Osteocyte (in vitro differentiated cells): ENCODE results near the gene SECISBP2. TPM values are rescaled to one million over a fixed set of nuclear protein-coding genes. Genes with fewer than 3 reads are reported as not detected.

ENCODE experiments used
- DNase-seq: peaks from one replicate; pipeline ENCODE4 v3.0.0; 2021; ENCODE audit warnings: mixed read lengths; ENCODE audit not compliant: unreplicated experiment; ENCODE audit errors: extremely low spot score
- H3K27ac Mint-ChIP-seq: one replicate; pipeline ENCODE4 v1.8.0; 2021; ENCODE audit warnings: mild to moderate bottlenecking, mixed read lengths; ENCODE audit not compliant: unreplicated experiment
- H3K27me3 Mint-ChIP-seq: one replicate; pipeline ENCODE4 v1.8.0; 2021; ENCODE audit warnings: mixed read lengths; ENCODE audit not compliant: unreplicated experiment
- H3K36me3 Mint-ChIP-seq: one replicate; pipeline ENCODE4 v1.8.0; 2021; ENCODE audit warnings: mixed read lengths; ENCODE audit not compliant: unreplicated experiment
- H3K4me1 Mint-ChIP-seq: one replicate; pipeline ENCODE4 v1.8.0; 2021; ENCODE audit warnings: mixed read lengths; ENCODE audit not compliant: unreplicated experiment
- H3K4me3 Mint-ChIP-seq: one replicate; pipeline ENCODE4 v1.8.0; 2021; ENCODE audit warnings: mild to moderate bottlenecking, moderate library complexity, mixed read lengths; ENCODE audit not compliant: unreplicated experiment
- H3K9me3 Mint-ChIP-seq: one replicate; pipeline ENCODE4 v1.8.0; 2021; ENCODE audit warnings: mixed read lengths; ENCODE audit not compliant: unreplicated experiment
- CTCF ChIP-seq: fragments of 200-600 bp; sonication (generic); IDR thresholded peaks from 2 replicates; pipeline ENCODE4 v1.5.0; 2021; ENCODE audit warnings: antibody characterized with exemption, mild to moderate bottlenecking, moderate library complexity
- total RNA-seq: library from RNA; stranded (reverse); gene quantifications from 2 replicates; pipeline ENCODE4 v1.2.1, GENCODE V29; 2021

SECISBP2 gene
- total RNA-seq, 1 donor from 2014 or later = 31.5 TPM

GRCh38 chr9:89398621-89399020 is 80.3 kb downstream of the SECISBP2 start:
- no peaks in the 10 kb centered on the region for H3K4me1 Mint-ChIP-seq
- no peak overlapping the region for H3K27ac Mint-ChIP-seq
- no peak for DNase-seq
- no peak overlapping the region for H3K4me3 Mint-ChIP-seq
- no peak for TF ChIP-seq CTCF
- no peaks in the 10 kb centered on the region for H3K27me3 Mint-ChIP-seq
- H3K9me3 Mint-ChIP-seq = no peaks in the 10 kb centered on the region
- no peaks in the 10 kb centered on the region for H3K36me3 Mint-ChIP-seq

- H3K9me3 Mint-ChIP-seq = no peaks in the 10 kb centered on the region
- H3K27ac Mint-ChIP-seq = no peak overlapping the region
- H3K36me3 Mint-ChIP-seq = no peaks in the 10 kb centered on the region
- no peak for TF ChIP-seq CTCF
- H3K4me3 Mint-ChIP-seq = no peak overlapping the region
- H3K4me1 Mint-ChIP-seq = no peaks in the 10 kb centered on the region
- no peaks in the 10 kb centered on the region for H3K27me3 Mint-ChIP-seq
- no peak for DNase-seq
Observed at GRCh38 chr9:89400403-89401116, 82.3 kb downstream of the SECISBP2 start.

GRCh38 chr9:89402695-89403427 is 84.6 kb downstream of the SECISBP2 start:
- TF ChIP-seq CTCF = no peak
- peaks cover 5% of the 10 kb centered on the region for H3K9me3 Mint-ChIP-seq
- no peak for DNase-seq
- H3K4me1 Mint-ChIP-seq = peaks cover 3% of the 10 kb centered on the region
- no peak overlapping the region for H3K4me3 Mint-ChIP-seq
- no peaks in the 10 kb centered on the region for H3K27me3 Mint-ChIP-seq
- no peaks in the 10 kb centered on the region for H3K36me3 Mint-ChIP-seq
- H3K27ac Mint-ChIP-seq = no peak overlapping the region

GRCh38 chr9:89404074-89404473 is 85.8 kb downstream of the SECISBP2 start:
- H3K36me3 Mint-ChIP-seq = no peaks in the 10 kb centered on the region
- no peak for DNase-seq
- no peak overlapping the region for H3K4me3 Mint-ChIP-seq
- H3K9me3 Mint-ChIP-seq = peaks cover 5% of the 10 kb centered on the region
- no peak overlapping the region for H3K27ac Mint-ChIP-seq
- H3K4me1 Mint-ChIP-seq = peaks cover 3% of the 10 kb centered on the region
- no peak for TF ChIP-seq CTCF
- no peaks in the 10 kb centered on the region for H3K27me3 Mint-ChIP-seq

GRCh38 chr9:89405826-89406225 is 87.5 kb downstream of the SECISBP2 start:
- Mint-ChIP-seq H3K4me1 (peaks cover 3% of the 10 kb centered on the region), H3K36me3 (no peaks in the 10 kb centered on the region), H3K27ac (no peak overlapping the region), H3K4me3 (no peak overlapping the region), H3K27me3 (no peaks in the 10 kb centered on the region), H3K9me3 (peaks cover 7% of the 10 kb centered on the region)
- no peak for DNase-seq
- no peak for TF ChIP-seq CTCF
